BJ (cell line): ENCODE data around the gene CHRNE. TPM values are rescaled to one million over a fixed set of nuclear protein-coding genes. Genes with fewer than 3 reads are reported as not detected.

Source experiments
- CTCF ChIA-PET: fragments of 350-600 bp; formaldehyde crosslinking; extraction: SDS; loops from one replicate; lab custom pipeline; 2021; ENCODE audit warnings: antibody characterized with exemption, inconsistent platforms; lab: Yijun Ruan, JAX
- POLR2A ChIA-PET: fragments of 300-600 bp; sonication (Branson Sonifier 250); formaldehyde crosslinking; extraction: SDS; loops from one replicate; lab custom pipeline; 2021; ENCODE audit warnings: antibody characterized with exemption; lab: Charles Lee
- DNase-seq: peaks from one replicate; pipeline ENCODE4 v3.0.0-alpha.2; 2011; ENCODE audit warnings: low read depth
- H3K27me3 ChIP-seq: 2 replicates; pipeline ENCODE4 v1.6.0; 2011; ENCODE audit warnings: low read length; ENCODE audit not compliant: control insufficient read depth, insufficient read depth
- H3K36me3 ChIP-seq: 2 replicates; pipeline ENCODE4 v1.5.1; 2011; ENCODE audit warnings: low read length; ENCODE audit not compliant: control insufficient read depth, insufficient read depth
- H3K4me3 ChIP-seq: 2 replicates; pipeline ENCODE4 v1.5.1; 2011; ENCODE audit warnings: low read depth, mild to moderate bottlenecking, control low read depth, low read length
- polyA plus RNA-seq: library from polyadenylated mRNA; depleted of rRNA; stranded (reverse); fragments of >200 nt; gene quantifications from 2 replicates; pipeline ENCODE4 v1.2.3, GENCODE V29; 2011
- TF ChIP-seq, protein P1 (sequence below): IDR thresholded peaks from 2 replicates; pipeline ENCODE4 v1.5.1; 2011; ENCODE audit warnings: low read depth, mild to moderate bottlenecking, control low read depth, inconsistent platforms, low read length, moderate library complexity; ENCODE audit not compliant: insufficient read depth

The CHRNE gene
- polyA plus RNA-seq, 1 experiment: 0.36 TPM

DNA sequence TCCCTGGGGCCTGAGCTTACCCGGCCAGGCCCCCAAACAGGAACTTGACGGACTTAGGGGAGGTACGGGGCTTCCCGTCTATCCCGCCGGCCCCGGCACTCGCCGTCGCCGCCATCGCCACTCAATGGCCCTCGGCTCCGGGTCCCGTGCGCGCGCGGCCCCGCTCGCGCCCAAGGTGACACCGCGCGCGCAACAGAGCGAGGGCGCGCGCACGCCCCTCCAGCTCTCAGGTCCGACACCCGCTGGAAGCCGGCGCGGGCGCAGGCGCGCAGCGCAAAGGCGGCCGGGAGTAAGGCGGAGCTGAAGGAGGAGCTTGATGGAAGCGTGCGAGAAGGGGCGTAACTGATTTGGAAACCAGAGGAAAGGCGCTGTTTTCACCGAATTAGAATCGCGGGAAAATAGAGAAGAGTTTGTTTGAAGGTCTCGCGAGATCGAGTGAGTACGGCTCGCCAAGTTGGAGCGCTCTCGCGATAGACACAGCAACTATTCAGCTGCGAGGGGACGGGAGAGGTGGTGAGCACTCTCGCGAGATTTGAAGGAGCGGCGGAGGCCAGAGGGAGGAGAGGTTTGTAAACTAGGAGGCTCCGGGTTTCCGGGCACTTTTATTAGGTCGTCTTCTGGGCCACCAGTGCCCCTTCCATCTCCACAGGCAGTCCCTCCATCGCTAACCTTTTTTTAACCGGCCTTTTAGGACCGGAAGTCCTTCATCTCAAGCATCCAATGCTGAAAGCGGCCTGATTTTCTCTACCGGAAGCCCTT, 37.1 kb upstream of the CHRNE start, which contains the start of the genes RNF167 and SLC25A11:
TSS of gene RNF167 (plus strand) at position 473 of the 759 bp plus-strand sequence. CDS start 642 bp downstream, outside the sequence.
TSS of gene SLC25A11 (minus strand) at position 251 of the 759 bp plus-strand sequence. CDS start at position 115, 136 bp downstream.
- POLR2A ChIA-PET: interaction anchor here (0.6 to 1.7 kb wide), 5 partner anchors 9 to 31 kb away, joined by 3 to 9 read pairs (median 3); partner anchors contain the start of gene SPAG7
- Histone ChIP-seq H3K36me3 (peaks cover 25% of the 10 kb centered on the region), H3K4me3 (peak within 1 kb of the TSS; percentile 72), H3K27me3 (no peaks in the 10 kb centered on the region)
- TF ChIP-seq, protein P1, sequence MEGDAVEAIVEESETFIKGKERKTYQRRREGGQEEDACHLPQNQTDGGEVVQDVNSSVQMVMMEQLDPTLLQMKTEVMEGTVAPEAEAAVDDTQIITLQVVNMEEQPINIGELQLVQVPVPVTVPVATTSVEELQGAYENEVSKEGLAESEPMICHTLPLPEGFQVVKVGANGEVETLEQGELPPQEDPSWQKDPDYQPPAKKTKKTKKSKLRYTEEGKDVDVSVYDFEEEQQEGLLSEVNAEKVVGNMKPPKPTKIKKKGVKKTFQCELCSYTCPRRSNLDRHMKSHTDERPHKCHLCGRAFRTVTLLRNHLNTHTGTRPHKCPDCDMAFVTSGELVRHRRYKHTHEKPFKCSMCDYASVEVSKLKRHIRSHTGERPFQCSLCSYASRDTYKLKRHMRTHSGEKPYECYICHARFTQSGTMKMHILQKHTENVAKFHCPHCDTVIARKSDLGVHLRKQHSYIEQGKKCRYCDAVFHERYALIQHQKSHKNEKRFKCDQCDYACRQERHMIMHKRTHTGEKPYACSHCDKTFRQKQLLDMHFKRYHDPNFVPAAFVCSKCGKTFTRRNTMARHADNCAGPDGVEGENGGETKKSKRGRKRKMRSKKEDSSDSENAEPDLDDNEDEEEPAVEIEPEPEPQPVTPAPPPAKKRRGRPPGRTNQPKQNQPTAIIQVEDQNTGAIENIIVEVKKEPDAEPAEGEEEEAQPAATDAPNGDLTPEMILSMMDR: no peak
- DNase-seq: peak; percentile 99
- CTCF ChIA-PET: interaction anchor here (0.6 to 2.7 kb wide), 14 partner anchors 13 to 122 kb away, joined by 3 to 17 read pairs (median 4); partner anchors contain the start of genes CAMTA2, CHRNE, INCA1 and KIF1C

DNA sequence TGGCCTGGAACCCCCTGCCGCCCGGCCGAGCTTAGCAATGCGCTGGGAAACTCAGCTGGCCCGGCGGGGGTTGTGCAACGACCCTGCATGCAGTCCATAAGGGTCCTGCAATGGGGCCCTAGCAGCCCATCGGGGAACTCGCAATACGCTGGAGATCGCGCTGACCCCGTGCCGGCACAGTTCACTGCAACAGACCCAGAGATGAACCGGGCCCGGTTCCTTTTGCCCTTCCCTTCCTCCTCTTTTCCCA, 36.6 kb upstream of the CHRNE start:
- Histone ChIP-seq H3K36me3 (peaks cover 22% of the 10 kb centered on the region), H3K27me3 (no peaks in the 10 kb centered on the region), H3K4me3 (peak overlapping the region; percentile 72)
- DNase-seq: no peak
- ChIA-PET POLR2A (interaction anchor here (0.7 to 1.7 kb wide), 3 partner anchors 12 to 30 kb away, joined by 3 to 9 read pairs (median 3); partner anchors contain the start of gene SPAG7), CTCF (interaction anchor here (1.0 to 2.7 kb wide), 9 partner anchors 14 to 123 kb away, joined by 3 to 17 read pairs (median 5); partner anchors contain the start of genes CAMTA2, INCA1 and KIF1C)
- TF ChIP-seq, protein P1: no peak

DNA sequence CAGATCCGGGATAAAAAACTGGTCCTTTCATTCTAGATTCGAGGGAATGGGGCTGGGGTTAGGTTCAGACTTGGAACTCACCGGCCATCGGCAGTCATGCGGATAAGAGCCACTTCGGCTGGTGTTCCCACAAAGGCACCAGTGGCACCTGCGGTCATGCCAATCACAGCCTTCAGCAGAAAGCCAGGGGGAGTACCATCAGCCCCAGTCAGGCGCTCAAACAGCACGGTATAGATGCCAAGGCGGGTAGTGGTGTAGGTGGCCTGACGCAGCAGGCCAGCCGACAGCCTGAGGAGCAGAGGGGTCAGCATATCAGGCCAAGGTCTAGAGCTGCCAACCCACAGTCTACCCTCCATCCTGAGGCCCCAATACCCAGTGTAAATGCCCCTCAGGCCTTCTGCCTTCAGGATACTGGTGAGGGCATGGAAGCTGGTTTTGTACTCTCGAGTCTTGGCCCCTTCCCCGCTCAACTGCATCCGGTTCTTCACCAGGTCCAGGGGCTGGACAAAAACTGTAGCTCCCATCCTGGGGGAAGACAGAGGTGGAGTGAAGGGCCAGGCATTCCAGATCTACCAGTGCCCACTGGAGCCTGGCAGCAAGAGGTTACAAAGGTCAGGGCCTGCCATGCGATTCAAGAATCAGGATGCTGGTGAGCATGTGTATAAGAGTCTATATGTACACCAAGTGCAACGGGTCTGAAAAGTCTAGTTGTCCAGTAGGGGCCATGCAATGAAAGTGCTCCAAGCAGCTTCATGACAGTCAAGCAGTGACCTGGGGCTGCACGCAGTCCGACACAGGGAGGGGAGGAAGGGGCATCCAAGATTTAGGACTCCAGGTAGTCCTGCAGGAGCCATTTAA, 36.0 kb upstream of the CHRNE start:
- TF ChIP-seq, protein P1: no peak
- Histone ChIP-seq H3K4me3 (peak overlapping the region; percentile 72), H3K36me3 (peaks cover 21% of the 10 kb centered on the region), H3K27me3 (no peaks in the 10 kb centered on the region)
- no peak for DNase-seq
- ChIA-PET POLR2A (interaction anchor here (1.7 kb wide), 1 partner anchor 28 kb away, joined by 9 read pairs; the partner anchor contains the start of gene SPAG7), CTCF (interaction anchor here (1.0 to 2.7 kb wide), 7 partner anchors 22 to 123 kb away, joined by 3 to 17 read pairs (median 5); partner anchors contain the start of genes CAMTA2, INCA1 and KIF1C)

DNA sequence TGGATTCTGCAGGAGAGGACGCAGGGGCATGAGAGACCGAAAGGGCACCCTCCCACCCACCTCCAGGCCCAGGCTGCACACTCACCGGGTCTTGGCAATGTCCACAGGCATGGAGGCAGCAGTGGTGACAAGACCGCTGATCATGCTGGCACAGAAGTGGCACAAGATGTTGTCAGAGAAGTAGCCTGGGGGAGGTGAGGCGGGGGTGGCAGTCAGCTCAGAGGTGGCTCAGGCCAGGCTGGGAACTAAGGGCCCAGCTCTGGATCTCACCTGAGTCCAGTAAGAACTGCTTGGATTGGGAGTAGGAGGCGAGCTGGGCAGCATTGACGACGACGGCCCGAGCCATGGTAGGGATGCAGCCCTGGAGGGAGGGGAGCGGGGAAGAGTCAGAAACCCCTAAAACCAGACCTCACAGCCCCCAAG, 35.2 kb upstream of the CHRNE start:
- POLR2A ChIA-PET: no interaction called here
- DNase-seq: no peak
- CTCF ChIA-PET: no interaction called here
- H3K27me3 ChIP-seq: no peaks in the 10 kb centered on the region
- peaks cover 21% of the 10 kb centered on the region for H3K36me3 ChIP-seq
- TF ChIP-seq, protein P1: no peak
- H3K4me3 ChIP-seq: no peak overlapping the region

DNA sequence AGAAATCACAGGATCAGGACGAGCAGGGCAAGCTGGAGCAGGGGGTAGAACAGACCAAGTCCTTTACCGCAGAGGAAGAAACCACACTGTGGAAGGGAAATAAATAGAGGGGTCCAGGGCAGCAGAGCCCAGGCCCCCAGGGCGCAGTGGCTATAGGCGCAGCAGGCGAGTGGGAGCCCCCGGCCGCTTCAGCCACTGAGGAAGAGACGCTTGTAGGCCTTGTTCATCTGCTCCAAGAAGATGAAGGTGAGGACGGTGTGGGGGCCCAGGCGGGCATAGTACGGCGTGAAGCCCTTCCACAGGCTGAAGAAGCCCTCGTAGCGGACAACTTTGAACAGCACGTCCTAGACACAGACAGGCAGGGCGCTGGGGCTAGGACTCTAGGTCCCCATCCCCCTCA, 34.7 kb upstream of the CHRNE start:
- no peak overlapping the region for H3K4me3 ChIP-seq
- CTCF ChIA-PET: no interaction called here

More for the DNA sequence above, 34.7 kb upstream of the CHRNE start:
- TF ChIP-seq, protein P1: no peak
- H3K27me3 ChIP-seq: no peaks in the 10 kb centered on the region
- DNase-seq: no peak
- POLR2A ChIA-PET: no interaction called here
- H3K36me3 ChIP-seq: peaks cover 17% of the 10 kb centered on the region
